ENCODE data around the gene KCTD10.

DNA sequence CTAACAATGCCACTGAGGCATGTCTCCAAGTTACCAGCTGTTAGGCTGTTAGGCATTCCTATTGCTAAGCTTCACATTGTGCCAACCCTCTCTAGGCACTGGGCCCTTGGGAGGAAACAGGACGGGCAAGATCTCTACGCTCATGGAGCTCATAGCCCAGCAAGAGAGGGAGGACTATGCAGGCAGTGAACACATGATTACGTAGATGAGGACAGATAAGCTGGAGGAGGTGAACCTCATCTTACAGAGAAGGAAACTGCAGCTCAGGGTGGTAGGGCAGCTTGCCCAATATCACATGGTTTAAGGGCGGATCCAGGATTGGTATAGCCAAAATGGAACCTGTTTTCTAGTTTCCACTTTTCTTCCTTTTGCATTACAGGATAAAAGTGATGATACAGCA, 8.1 kb upstream of the KCTD10 start:
- TF ChIP-seq, protein P1, sequence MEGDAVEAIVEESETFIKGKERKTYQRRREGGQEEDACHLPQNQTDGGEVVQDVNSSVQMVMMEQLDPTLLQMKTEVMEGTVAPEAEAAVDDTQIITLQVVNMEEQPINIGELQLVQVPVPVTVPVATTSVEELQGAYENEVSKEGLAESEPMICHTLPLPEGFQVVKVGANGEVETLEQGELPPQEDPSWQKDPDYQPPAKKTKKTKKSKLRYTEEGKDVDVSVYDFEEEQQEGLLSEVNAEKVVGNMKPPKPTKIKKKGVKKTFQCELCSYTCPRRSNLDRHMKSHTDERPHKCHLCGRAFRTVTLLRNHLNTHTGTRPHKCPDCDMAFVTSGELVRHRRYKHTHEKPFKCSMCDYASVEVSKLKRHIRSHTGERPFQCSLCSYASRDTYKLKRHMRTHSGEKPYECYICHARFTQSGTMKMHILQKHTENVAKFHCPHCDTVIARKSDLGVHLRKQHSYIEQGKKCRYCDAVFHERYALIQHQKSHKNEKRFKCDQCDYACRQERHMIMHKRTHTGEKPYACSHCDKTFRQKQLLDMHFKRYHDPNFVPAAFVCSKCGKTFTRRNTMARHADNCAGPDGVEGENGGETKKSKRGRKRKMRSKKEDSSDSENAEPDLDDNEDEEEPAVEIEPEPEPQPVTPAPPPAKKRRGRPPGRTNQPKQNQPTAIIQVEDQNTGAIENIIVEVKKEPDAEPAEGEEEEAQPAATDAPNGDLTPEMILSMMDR (conservative IDR thresholded peaks at IDR 0.05; ENCODE audit: low read depth, low read length) = no peak
- TF ChIP-seq EZH2 (IDR thresholded peaks at IDR 0.05; ENCODE audit: borderline replicate concordance, low read depth, low read length, poor library complexity, severe bottlenecking) = no peak

Measured in A673 (cell line).